Upper lobe of left lung (tissue), 4 donors: ENCODE measurements around the gene AKAP8L.

ENCODE experiments used
- POLR2A ChIP-seq, 4 donors: fragments of 450-650 bp; IDR thresholded peaks; one replicate each; pipeline ENCODE4 v1.5.1; 2016 to 2017; ENCODE audit warnings: antibody characterized with exemption in 4 of 4, mild to moderate bottlenecking in 2 of 4
- POLR2AphosphoS5 ChIP-seq, 2 donors: sonication (generic); formaldehyde crosslinking; IDR thresholded peaks; one replicate each; pipeline ENCODE4 v1.5.1; 2017; ENCODE audit warnings: antibody characterized with exemption in 2 of 2
- TF ChIP-seq, protein P1 (sequence below), 6 experiments: fragments of 450-650 bp in 4 of 6; fragments of 200-600 bp in 2 of 6; sonication (generic) in 2 of 6; IDR thresholded peaks; one replicate each; pipeline ENCODE4 v1.5.1; 2016 to 2019; ENCODE audit warnings: antibody characterized with exemption in 6 of 6

DNA sequence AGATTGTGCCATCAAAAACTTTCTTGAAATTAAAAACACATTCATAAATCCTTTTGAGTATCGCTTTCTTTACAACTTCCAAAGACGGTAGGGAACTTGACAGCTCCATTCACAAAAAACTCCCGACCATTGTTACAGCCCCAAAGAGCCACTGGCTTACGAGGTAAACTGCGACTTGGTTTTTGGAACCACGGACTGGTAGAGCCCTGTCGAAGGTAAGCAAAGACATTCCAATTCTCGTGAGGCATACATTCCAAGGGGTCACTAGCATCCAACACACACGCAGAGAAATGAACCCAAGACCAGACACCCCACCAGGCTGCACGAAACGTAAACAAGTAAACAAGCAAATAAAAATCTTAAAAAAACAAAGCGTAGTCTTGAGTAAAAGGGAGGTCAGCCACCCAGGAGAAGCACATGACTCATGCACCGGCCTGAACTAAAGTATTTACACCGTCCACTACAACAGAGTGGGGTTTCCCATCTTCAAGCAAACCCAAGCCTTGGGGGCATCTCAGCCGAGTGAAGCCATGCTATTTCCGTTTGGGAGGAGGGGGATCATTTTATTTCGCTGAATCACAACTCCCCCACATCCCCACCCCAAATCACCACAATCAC lies 87.9 kb downstream of the AKAP8L start:
- TF ChIP-seq POLR2AphosphoS5 (IDR thresholded peaks at IDR 0.05) (peak in 1 of 2 donors; percentile 24), POLR2A (IDR thresholded peaks at IDR 0.05) (no peak)
- TF ChIP-seq, protein P1, sequence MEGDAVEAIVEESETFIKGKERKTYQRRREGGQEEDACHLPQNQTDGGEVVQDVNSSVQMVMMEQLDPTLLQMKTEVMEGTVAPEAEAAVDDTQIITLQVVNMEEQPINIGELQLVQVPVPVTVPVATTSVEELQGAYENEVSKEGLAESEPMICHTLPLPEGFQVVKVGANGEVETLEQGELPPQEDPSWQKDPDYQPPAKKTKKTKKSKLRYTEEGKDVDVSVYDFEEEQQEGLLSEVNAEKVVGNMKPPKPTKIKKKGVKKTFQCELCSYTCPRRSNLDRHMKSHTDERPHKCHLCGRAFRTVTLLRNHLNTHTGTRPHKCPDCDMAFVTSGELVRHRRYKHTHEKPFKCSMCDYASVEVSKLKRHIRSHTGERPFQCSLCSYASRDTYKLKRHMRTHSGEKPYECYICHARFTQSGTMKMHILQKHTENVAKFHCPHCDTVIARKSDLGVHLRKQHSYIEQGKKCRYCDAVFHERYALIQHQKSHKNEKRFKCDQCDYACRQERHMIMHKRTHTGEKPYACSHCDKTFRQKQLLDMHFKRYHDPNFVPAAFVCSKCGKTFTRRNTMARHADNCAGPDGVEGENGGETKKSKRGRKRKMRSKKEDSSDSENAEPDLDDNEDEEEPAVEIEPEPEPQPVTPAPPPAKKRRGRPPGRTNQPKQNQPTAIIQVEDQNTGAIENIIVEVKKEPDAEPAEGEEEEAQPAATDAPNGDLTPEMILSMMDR (IDR thresholded peaks at IDR 0.05), result no peak
